HG03066 (cell line): ENCODE data around the gene HIVEP2.

Source experiments
- ATAC-seq: cut with Tn5 transposase; IDR thresholded peaks from one replicate; pipeline ENCODE4 v1.9.1; 2021; ENCODE audit warnings: low read depth; ENCODE audit not compliant: unreplicated experiment

The HIVEP2 gene

DNA sequence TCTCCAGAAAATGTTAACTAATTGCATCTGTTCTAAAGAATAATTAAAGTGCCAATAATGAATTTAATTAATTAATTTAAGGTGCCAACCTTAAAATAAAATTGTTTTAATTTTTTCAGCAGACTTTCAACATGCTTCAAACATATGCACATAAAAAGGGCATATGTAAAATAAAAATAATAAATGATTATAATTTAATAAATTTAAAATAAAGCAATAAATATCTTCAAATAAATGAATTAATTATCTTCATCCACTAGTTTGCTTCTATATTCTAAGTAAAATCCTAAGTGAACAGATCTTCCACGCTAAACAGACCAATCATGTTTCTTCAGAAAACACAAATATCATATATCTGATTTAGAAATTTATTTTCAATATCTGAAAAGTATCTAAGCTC is 119.2 kb downstream of the HIVEP2 start:
- ATAC-seq, result no peak

DNA sequence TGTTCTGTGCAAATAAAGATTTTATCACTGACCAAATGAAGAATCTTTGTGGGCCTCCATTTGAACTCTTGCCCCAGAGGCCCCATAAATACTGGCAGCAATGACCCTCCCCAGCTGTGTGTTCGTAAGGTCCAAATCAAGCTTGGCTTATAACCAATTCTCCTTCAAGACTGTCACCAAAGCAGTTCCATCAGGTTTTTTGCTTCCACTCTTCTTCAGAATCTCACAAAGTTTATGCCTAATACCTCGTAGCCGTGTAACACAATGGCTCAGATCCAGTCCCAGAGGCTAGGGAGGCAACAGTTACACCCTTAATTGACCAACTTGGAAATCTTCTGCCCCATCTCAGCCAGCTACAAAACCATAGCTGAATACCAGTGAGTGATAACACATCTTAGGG is 120.5 kb downstream of the HIVEP2 start:
- ATAC-seq, result no peak

DNA sequence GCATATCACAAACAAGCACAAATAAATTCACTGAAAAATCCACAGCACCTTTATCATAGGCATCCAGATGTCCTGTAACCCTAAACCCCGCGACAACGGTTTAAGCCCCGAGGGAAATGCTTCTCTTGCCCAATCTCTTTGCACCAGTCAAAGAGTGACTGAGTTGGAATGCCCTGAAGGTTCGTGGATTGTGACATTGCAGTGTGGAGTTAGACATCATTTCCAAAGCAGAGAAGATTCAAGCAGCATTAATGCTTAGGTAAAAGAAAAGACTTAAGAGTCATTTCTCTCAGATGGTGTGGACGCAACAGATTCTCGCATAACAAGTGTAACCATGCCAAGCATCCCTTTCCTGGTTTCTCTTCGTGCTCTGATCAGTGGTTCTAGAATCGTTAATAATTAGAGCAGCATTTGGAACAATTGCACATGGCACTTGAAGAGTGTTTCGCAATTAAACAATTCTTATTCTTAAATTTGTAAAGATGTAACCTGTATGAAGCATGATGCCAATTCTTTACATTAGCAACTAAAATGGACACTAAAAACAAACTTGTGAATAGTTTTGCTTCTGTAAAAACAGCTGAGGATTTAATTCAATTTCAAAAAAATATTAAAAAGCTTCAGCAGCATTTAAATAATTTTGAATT is 121.6 kb downstream of the HIVEP2 start:
- no peak for ATAC-seq

DNA sequence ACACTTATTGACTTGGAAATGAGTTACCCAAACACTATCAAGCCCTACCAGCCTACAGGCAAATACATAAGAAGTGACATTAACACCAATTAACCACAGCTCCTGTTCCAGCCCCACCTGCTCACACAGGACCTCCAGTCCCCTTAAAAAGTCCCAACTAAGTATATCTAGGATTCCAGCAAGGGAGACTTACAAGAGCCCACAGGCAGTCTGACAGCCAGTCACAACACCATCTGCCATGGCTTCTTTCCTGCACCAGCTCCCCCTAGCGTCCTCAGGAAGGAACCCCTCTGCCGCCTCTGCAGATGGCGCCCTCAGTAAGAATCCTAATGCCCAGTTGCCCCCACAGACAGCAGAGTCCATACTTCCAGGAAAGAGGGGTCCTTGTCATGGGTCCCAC is 122.1 kb downstream of the HIVEP2 start:
- ATAC-seq, result no peak

DNA sequence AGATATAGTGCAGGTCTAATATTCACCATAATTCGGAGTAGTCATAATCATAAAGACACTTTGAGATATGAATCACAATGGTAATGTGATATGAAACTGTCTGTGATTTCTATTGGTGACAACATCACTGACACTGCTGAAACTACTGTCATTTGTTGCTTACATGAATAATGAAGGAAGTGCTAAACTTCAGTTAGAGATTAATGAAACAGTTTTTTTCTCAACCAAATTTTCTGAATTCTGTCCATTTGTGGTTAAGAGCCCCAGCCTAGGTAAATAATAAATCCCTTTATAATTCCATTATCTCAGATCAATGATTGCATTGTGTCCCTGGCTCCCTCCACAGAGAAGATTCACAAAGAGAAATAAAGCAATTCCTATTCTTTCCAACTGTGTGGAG is 122.6 kb downstream of the HIVEP2 start:
- peak; percentile 60 for ATAC-seq

DNA sequence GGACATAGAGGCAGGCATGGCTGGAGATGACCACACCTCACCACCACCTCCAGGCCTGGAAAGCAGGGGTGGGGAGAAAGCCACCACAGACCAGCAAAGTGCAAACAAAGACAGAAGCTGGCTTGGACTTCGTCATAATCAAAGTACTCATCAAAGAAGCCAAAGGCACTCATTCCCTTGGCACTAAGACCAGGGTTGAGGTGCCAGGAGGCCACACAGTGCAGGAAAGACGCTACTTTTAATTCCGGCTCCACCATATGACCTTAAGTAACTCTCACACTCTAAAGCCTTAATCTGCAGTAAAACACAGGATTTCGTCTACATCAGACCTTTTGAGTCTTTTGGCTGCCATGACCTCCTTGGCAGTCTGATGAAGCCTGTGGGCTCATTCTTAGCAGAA is 123.1 kb downstream of the HIVEP2 start:
- no peak for ATAC-seq

DNA sequence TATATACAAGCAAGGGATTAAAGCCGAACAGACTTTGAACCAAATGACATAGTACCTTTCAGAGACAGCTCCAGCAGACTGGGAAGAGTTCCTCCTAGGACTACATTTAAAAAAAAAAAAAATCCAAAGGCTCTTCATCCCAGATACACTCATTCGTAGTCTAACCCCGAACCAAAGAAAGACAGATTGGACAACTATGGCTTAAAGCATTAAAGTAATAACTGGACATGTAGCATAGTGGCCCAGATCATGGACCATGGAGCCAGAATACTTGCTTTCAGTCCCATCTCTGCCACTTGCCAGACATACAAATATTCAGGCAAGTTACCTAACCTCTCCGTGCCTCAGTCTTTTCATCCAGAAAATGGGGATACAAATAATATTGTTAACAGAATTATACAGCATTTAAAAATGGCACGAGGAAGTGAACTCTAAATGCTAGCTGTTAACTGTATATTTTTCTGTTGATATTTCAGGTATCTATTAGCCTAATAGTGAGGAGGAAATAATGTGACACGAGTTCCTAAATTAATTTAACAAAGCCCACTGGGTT is 123.7 kb downstream of the HIVEP2 start:
- ATAC-seq, result no peak

DNA sequence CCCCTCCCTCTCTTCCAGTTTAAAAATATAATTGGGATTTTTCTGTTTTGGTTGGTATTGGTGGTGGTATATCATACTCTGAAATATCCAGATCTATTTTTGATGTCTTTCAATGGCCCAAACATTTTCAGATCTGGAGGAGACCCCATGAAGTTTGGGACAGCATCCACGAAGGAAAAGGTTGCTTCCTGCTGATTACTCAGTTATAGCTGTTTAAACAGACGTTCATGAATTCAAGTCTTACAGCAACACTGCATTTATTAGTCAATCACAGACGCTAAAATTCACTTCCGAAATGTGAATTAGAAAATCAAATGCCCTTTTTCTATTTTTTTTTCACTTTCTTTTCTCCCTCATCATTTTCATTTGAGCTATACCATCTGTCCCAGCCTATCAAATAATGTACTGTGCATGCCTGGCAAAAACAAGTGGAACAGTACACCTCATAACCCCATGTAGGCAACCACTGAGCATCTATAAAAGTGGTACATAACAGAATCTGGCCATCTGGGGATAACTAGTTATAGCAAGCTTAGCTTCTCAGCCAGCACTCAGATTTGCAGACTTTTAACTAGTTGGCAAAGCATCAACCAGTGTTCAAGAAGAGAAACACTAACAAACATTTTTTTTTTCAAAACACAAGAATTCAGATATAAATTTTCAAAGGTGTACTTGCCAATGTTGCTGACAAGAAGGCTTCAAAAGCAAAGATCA is 124.5 kb downstream of the HIVEP2 start:
- no peak for ATAC-seq

DNA sequence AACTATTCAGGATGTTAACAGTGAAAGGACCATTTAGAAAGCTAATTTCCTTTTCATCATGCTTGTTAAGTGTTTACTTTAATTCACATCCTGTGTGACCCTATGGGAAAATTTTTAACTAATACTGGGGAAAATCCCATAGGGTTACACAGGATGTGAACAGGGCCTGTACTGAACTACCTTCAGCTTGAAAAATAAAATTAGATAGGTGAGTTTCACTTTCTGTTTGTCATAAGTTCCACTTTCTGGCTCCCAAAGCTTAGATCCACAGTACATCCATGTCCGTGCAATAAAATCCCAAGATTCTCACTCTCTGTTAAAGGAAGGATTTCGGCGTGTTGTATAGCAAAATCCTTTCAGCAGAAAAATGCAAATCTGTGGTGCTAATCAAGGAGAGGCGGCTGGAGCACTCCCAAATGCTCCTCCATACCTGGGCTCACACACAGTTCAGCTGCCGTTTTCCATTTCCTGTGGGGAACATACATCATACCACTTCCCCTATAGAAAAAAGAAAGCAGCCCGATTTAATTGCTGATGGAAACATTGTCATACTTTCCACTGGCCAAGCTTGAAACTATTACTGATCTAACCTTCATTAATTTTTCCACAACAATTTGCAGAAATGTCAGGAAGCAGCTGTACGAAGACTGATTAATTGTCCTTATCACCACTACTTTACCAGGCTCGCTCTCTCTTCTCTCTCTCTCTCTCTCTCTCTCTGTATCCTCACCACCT is 125.2 kb downstream of the HIVEP2 start:
- ATAC-seq, result peak; percentile 54

DNA sequence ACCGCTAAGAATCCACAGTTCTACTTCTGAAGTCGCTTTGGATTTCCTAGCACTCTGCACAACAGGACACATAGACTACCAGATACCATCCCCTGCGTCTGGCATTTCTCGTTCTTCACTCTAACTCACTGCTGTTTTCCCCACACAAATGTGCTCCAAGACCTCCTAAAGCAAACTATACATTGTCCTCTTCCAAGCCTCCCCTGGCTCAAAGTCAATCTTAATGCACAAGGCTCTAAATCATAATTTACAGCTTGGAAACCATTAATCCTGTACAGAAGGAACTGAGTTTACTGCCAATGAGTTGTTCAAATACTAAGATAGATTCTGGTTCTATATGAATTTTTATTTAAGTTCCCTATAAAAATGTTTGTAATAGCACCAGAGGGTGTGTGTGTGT is 128.5 kb downstream of the HIVEP2 start:
- no peak for ATAC-seq

DNA sequence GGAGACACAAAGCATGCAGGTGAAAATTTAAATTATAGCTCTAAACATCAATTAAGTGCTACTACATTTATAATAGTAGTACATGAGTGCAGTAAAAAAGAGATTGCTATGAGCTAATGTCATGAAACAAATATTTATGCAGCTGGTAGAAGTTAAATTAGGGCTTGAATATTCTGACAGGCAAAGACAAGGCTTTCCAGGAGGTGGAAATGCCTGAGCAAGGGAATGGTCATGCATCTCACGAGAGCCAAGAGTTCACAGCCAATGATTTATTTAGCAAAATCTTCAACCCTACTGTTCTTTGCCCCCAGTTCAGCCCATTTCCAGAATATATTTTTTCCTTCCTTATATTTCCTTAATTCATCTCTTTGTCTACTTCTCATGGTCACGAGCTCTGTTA is 128.9 kb downstream of the HIVEP2 start:
- no peak for ATAC-seq

DNA sequence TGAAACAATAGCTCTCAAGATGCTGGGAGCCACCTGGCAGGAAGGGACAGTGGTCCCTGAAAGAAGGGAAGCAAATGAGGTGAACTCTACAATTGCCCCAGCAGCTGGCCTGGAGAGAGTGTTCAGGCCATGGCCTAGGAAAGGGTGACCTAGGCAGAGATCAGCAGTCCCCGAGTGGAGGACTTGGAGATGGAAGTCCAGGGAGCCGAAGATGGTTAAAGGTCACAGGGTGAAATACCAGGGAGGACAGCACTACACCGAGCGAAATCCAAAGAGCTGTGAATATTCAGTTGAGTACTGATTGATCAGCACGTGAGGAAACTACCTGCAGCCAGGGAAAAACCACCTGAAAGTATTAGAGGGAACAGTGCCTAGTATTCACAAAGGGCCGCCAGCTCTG is 133.1 kb downstream of the HIVEP2 start:
- no peak for ATAC-seq

DNA sequence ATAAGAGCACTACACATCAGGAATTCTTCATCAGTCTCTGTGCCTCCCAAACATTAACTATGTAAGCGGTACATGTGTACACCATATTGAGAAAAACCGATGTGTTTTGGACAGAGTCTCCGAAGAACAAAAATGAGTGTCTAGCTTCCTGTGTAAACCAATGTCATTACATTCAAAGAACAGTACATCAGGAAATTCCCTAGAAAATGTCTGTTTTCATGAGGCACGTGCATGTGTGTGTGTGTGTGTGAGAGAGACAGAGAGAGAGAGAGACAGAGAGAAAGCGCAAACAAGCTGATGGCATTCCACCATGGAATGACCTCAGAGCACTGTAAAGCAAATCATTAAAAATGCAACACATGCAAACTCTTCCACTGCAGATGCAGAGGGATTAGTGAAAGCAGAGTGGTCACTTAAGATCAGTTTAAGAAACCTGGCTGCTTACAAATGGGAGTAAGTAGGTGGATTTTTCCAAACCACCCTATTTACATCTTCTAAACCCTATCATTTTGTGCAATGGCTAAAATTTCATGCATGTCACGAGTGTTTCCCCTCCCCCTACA is 133.9 kb downstream of the HIVEP2 start:
- ATAC-seq, result no peak

DNA sequence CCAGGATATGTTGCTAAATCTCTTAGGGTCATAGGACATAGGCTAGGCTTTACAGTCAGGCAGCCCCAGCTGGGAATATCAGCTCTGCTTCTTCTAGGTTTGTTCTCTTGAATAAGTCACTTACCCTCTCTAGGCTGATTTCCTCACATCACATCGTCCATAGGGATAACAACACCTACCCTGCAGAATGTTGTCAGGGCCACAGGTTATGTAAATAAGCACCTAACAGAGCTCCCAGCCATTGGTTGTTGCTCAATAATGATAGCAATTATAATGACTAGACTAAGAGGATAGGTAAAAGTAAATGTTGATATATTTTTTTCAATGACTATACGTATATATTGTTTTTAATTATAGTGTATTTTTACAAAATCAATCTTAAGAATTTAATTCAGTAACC is 135.0 kb downstream of the HIVEP2 start:
- ATAC-seq, result no peak

DNA sequence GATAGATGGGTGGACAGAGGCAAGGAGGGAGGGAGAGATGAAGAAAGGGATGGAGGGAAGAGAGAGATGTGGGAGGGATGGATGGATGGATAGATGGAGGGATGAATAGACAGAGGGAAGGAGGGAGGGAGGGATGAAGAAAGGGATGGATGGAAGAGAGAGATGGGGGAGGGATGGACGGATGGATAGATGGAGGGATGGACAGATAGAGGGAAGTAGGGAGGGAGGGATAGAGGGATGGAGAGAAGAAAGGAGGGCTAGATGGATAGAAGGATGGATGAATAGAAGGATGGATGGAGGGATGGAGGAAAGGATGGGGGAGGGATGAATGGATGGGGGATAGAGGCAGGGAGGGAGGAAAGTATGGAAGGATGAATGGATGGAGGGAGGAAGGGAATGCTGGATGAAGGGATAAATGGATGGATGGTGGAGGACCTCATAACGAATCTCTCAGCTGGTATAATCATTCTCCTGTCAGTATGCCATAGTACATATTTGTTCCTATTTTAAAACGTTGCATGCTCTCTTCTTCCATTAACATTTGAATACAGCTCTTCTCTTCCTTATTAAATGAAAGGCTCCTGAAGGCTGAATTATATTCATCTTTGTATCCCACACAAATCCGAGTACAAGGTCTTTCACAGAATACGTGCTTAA is 136.4 kb downstream of the HIVEP2 start:
- ATAC-seq, result no peak

DNA sequence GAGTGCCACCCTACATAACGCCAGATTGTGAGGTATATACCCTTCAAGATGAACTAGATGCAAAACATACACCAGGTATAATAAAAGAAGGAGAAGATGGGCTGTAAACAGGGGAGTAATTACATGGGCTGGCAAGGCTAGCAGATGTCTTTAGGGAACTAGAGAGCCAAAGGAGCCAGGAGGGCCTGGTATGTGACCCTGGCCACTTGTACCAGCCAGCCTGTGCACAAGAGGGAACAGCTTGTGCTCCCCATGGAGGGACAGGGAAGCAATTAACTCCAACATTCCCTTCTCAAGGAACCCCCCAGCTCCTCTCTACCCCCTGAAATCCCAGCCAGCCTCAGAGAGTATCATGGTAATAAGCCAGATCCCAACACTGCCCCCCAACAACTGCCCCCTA is 139.9 kb downstream of the HIVEP2 start:
- ATAC-seq, result no peak

DNA sequence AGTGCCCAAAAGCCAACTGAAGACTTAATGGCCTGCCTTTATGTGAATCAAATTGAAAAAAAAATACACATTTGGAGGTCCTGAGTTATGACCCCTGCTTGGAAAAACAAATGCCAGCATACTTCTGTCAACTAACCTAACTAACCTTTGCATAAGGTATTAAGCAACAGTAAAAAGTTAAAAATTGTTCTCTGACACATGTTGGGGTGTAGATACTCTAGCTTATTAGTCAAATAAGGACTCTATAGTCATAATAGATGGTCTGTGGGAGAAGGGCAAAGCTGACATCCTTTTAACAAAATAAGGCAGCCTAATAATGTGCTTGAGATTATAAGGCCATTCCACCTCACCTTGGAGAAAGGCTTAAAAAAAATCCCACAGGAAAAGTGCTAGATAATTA is 140.5 kb downstream of the HIVEP2 start:
- ATAC-seq, result no peak

DNA sequence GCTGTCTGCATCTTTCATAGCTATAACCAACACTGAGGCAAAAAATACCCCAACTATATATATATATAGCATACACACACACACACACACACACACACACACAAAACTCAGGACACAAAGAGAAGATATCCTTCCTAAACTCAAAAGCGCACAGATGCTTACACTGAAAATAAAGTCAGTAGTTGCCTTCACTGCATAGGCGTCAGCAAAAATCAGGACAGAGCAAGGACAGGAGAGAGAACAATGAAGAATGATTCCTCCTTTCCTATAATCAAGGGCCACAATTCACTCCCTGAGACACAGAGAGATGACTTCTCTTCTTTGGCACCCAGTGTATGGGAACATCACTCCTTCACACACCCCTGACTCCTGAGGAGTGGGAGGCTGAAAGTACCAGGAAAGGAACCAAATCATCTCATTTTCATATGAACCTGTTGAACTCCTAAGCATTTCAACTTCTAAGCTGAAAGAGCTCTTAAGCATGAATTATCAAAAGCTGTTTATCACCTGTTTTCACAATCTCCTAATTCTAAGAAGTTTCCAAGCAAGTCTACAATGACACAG is 141.4 kb downstream of the HIVEP2 start:
- no peak for ATAC-seq

DNA sequence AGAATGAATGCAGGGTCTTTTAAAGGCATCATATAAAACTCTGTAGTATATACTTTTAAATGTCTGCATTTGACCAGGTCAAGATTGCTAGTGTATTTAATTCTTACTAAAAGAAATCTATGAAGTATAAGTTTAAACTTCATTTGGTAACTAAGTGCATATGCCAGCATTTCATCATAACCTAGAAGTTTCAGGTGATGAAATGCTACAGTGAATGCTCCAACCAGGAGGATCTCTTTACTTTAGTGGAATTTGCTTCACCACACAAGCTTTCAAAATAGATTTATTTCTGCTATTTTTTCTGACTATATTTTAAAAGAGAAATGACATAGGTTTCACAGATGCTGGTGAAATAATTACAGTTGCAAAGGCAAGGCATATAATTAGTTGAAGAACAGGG is 141.9 kb downstream of the HIVEP2 start:
- no peak for ATAC-seq

DNA sequence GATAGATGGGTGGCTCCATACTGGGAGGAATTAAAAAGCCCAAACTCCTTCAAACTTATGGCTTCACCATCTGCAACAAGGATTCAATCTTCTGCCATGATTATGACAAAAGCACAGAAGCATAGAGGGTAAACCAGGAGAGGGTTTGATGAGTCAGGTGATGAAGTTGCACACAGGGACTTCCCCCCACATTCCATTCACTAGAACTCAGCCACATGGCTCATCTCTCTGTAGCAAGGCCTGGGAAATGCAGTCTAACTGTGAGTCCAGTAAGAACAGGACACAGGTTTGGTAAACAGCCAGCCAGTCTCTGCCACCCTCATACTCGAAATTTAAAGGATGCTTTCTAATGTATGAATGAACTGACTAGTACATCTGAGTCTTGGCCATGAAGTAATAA is 142.9 kb downstream of the HIVEP2 start:
- no peak for ATAC-seq
